ENCODE results near the gene SMYD1.

- TF ChIP-seq, protein P1, sequence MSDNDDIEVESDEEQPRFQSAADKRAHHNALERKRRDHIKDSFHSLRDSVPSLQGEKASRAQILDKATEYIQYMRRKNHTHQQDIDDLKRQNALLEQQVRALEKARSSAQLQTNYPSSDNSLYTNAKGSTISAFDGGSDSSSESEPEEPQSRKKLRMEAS (IDR thresholded peaks at IDR 0.05; ENCODE audit: insufficient read depth, insufficient read length): no peak
- TF ChIP-seq FOS (IDR thresholded peaks at IDR 0.05; ENCODE audit: borderline replicate concordance, insufficient read depth, low read length) (no peak), POLR2AphosphoS5 (IDR thresholded peaks at IDR 0.05; ENCODE audit: insufficient read depth, low read depth, low read length) (no peak), POLR2A (IDR thresholded peaks at IDR 0.05; ENCODE audit: low read depth, low read length) (no peak)
- TF ChIP-seq, protein P2, sequence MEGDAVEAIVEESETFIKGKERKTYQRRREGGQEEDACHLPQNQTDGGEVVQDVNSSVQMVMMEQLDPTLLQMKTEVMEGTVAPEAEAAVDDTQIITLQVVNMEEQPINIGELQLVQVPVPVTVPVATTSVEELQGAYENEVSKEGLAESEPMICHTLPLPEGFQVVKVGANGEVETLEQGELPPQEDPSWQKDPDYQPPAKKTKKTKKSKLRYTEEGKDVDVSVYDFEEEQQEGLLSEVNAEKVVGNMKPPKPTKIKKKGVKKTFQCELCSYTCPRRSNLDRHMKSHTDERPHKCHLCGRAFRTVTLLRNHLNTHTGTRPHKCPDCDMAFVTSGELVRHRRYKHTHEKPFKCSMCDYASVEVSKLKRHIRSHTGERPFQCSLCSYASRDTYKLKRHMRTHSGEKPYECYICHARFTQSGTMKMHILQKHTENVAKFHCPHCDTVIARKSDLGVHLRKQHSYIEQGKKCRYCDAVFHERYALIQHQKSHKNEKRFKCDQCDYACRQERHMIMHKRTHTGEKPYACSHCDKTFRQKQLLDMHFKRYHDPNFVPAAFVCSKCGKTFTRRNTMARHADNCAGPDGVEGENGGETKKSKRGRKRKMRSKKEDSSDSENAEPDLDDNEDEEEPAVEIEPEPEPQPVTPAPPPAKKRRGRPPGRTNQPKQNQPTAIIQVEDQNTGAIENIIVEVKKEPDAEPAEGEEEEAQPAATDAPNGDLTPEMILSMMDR (IDR thresholded peaks at IDR 0.05; ENCODE audit: extremely low read depth in 1 of 2, insufficient read depth in 1 of 2, low read depth in 1 of 2, low read length in 2 of 2): no peak
These were observed 72.2 kb downstream of the SMYD1 start for GRCh38 chr2:88139804-88140203.
